Glutamatergic neuron (in vitro differentiated cells): Measurements from ENCODE around the gene ALDH1A3. TPM values are rescaled to one million over a fixed set of nuclear protein-coding genes. Genes with fewer than 3 reads are reported as not detected.

Source experiments
- DNase-seq: peaks from one replicate; pipeline ENCODE4 v3.0.0; 2022
- H3K27ac Mint-ChIP-seq: one replicate; pipeline ENCODE4 v1.8.0; 2020; ENCODE audit warnings: mild to moderate bottlenecking, mixed read lengths, inconsistent platforms; ENCODE audit not compliant: unreplicated experiment
- H3K27me3 Mint-ChIP-seq: one replicate; pipeline ENCODE4 v1.8.0; 2020; ENCODE audit warnings: mild to moderate bottlenecking, moderate library complexity, mixed read lengths, inconsistent platforms; ENCODE audit not compliant: unreplicated experiment
- H3K36me3 Mint-ChIP-seq: one replicate; pipeline ENCODE4 v1.8.0; 2020; ENCODE audit warnings: mild to moderate bottlenecking, mixed read lengths, inconsistent platforms; ENCODE audit not compliant: unreplicated experiment
- H3K4me1 Mint-ChIP-seq: one replicate; pipeline ENCODE4 v1.8.0; 2020; ENCODE audit warnings: mild to moderate bottlenecking, low read depth, mixed read lengths, inconsistent platforms; ENCODE audit not compliant: unreplicated experiment
- H3K4me3 Mint-ChIP-seq: one replicate; pipeline ENCODE4 v1.8.0; 2020; ENCODE audit warnings: mild to moderate bottlenecking, mixed read lengths, inconsistent platforms; ENCODE audit not compliant: unreplicated experiment
- H3K9me3 Mint-ChIP-seq: one replicate; pipeline ENCODE4 v1.8.0; 2020; ENCODE audit warnings: mild to moderate bottlenecking, moderate library complexity, mixed read lengths, inconsistent platforms; ENCODE audit not compliant: unreplicated experiment
- total RNA-seq: library from RNA; stranded (reverse); fragmentation: NEBNext Ultra II Directional; extraction: Animal tissue kit (Norgen Biotek cat#: 25700); gene quantifications from one replicate; pipeline ENCODE4 v1.2.1, GENCODE V29; 2021; ENCODE audit not compliant: unreplicated experiment
- TF ChIP-seq, protein P1 (sequence below): fragments of 200-600 bp; sonication (generic); IDR thresholded peaks from one replicate; pipeline ENCODE4 v1.5.0; 2021; ENCODE audit not compliant: partially characterized antibody, unreplicated experiment

ALDH1A3 gene
- total RNA-seq, 1 donor from 2014 or later, result 2.8 TPM

DNA sequence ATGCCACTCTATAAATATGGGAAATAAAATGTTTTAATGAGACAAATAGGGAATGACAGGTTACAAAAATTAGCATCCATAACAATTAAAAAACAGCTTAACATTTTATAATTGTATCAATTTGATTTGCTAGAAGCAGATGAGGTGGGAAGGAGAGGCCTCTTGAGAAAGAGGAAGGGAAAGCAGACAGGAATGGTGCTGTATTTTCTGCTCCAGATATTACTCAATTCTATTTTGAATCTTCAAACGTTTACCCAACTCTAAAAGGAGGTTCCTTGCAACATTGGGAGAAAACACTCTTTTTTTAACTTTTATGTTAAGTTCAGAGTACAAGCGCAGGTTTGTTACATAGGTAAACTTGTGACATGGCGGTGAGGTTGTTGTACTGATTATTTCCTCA lies 44.9 kb upstream of the ALDH1A3 start:
- H3K36me3 Mint-ChIP-seq, result no peaks in the 10 kb centered on the region
- DNase-seq, result no peak
- TF ChIP-seq, protein P1, sequence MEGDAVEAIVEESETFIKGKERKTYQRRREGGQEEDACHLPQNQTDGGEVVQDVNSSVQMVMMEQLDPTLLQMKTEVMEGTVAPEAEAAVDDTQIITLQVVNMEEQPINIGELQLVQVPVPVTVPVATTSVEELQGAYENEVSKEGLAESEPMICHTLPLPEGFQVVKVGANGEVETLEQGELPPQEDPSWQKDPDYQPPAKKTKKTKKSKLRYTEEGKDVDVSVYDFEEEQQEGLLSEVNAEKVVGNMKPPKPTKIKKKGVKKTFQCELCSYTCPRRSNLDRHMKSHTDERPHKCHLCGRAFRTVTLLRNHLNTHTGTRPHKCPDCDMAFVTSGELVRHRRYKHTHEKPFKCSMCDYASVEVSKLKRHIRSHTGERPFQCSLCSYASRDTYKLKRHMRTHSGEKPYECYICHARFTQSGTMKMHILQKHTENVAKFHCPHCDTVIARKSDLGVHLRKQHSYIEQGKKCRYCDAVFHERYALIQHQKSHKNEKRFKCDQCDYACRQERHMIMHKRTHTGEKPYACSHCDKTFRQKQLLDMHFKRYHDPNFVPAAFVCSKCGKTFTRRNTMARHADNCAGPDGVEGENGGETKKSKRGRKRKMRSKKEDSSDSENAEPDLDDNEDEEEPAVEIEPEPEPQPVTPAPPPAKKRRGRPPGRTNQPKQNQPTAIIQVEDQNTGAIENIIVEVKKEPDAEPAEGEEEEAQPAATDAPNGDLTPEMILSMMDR, result no peak
- peaks cover 6% of the 10 kb centered on the region for H3K9me3 Mint-ChIP-seq
- no peaks in the 10 kb centered on the region for H3K27me3 Mint-ChIP-seq
- no peak overlapping the region for H3K27ac Mint-ChIP-seq
- no peak overlapping the region for H3K4me3 Mint-ChIP-seq
- H3K4me1 Mint-ChIP-seq, result peaks cover 29% of the 10 kb centered on the region

DNA sequence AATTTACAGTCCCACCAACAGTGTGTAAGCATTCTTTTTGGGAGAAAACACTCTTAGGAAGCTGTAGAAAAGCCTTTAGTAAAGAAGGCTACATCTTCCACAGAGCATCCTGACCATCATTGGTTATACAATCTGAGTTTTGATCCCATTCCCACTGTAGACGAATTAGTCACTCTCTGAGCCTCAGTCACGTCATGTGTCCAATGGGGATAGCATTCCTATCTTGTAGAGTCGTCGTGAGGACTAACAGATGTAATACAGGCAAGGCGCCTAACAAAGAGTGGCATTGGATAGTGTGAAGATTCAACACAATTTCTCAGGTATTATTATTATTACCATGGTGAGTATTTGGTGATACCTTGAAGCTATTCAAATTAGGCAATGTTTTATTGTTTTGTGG lies 44.0 kb upstream of the ALDH1A3 start:
- Mint-ChIP-seq H3K9me3 (peaks cover 6% of the 10 kb centered on the region), H3K36me3 (no peaks in the 10 kb centered on the region), H3K4me1 (peaks cover 22% of the 10 kb centered on the region), H3K27ac (no peak overlapping the region), H3K27me3 (no peaks in the 10 kb centered on the region), H3K4me3 (no peak overlapping the region)
- no peak for DNase-seq
- TF ChIP-seq, protein P1, result no peak

- no peak for DNase-seq
- peaks cover 5% of the 10 kb centered on the region for H3K9me3 Mint-ChIP-seq
- no peak overlapping the region for H3K27ac Mint-ChIP-seq
- no peaks in the 10 kb centered on the region for H3K36me3 Mint-ChIP-seq
- H3K4me3 Mint-ChIP-seq, result no peak overlapping the region
- TF ChIP-seq, protein P1, result no peak
- peaks cover 13% of the 10 kb centered on the region for H3K4me1 Mint-ChIP-seq
- no peaks in the 10 kb centered on the region for H3K27me3 Mint-ChIP-seq
Observed at GRCh38 chr15:100836501-100836900, 43.1 kb upstream of the ALDH1A3 start.

GRCh38 chr15:100841426-100841825 lies 38.2 kb upstream of the ALDH1A3 start:
- Mint-ChIP-seq H3K27ac (no peak overlapping the region), H3K36me3 (no peaks in the 10 kb centered on the region), H3K27me3 (no peaks in the 10 kb centered on the region), H3K4me3 (no peak overlapping the region), H3K9me3 (no peaks in the 10 kb centered on the region), H3K4me1 (no peaks in the 10 kb centered on the region)
- DNase-seq, result no peak
- TF ChIP-seq, protein P1, result no peak

DNA sequence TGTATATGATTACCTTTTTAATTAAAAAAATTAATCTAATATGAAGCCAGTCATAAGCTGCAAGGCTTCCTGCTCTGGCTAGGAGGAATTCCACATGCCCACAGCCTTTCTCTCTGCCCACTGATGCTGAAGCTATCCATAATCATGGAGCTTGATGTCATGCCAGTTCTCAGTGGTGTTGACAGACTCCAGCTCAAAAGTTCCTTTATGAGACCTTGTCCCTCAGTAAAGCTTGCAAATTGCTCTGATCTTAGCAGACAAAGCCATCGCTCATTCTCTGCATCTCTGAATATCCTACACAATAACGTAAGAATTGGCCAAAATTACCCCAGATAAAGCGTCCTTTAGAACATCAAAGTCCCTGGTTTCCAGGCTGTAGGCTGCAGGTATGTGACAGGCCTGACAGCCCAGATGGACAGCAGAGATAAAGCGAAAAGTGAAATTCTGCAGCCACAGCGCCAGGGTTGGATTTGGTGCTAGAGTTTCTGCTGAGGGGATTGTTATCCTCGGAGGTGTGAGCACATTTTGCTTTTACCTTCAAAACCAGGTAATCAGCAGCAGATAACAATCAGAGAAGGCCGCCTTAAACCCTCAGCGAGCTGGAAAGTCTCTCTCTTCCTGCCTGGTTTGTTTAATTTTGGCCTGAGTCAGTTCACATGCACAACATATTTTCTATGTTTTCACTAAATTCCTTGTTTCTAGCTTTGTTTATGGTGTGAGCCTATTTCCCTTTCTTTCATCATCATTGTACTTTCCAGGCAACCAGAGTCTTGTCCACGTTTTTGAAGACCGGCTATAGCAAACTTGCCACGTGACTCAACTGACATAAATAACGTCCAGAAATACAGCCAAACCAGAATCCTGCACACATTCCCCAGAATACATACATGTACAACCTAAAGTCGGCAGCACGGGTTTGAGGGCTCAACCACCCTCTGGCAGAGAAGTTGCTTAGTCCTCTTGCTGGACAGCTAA lies 36.6 kb upstream of the ALDH1A3 start:
- Mint-ChIP-seq H3K27me3 (no peaks in the 10 kb centered on the region), H3K4me1 (no peaks in the 10 kb centered on the region), H3K9me3 (no peaks in the 10 kb centered on the region), H3K4me3 (no peak overlapping the region), H3K36me3 (no peaks in the 10 kb centered on the region), H3K27ac (no peak overlapping the region)
- DNase-seq, result no peak
- TF ChIP-seq, protein P1, result no peak
